Panc1 (cell line): ENCODE data around the gene VPS13A.

Experiments
- SIN3A ChIP-seq: IDR thresholded peaks from 2 replicates; pipeline ENCODE4 v1.6.1; 2012; ENCODE audit warnings: low read depth, mild to moderate bottlenecking, low read length, moderate library complexity, borderline replicate concordance; ENCODE audit not compliant: insufficient read depth
- TF ChIP-seq, protein P1 (sequence below): fragments of 450-650 bp; IDR thresholded peaks from 2 replicates; pipeline ENCODE4 v1.5.1; 2017; ENCODE audit warnings: mild to moderate bottlenecking

DNA sequence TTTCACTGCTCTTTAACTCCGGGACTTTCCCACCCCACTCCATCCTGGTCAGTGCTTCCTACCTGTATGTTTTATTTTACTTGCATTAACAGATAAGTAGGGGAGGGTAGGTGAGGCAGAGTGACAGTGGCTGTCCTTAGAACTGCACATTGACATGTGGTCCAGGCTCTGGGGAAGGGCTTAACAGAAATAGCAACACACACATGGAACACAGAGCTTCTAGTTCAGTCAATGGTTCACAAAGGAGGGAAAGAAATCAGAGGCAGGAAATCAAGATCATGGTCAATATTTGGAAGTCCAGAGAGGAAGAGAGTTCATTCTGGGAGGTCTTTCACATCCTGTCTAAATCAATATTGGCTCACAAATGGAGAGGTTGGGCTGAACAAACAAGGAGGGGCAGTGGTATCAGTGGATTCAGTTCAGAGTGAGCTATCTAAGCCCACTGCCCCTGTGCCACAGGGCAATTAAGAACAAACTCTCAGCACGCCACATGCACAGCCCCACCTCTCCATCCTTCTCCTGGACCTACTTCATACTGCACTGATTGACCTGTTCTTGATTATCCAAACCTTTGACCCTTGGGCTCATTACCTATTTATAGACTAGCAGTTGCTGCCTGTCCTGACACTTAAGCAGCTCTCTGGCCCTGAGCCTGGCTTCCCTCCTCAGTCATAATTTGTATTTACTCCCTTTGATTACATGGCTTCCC lies 6.2 kb upstream of the VPS13A start:
- TF ChIP-seq, protein P1, sequence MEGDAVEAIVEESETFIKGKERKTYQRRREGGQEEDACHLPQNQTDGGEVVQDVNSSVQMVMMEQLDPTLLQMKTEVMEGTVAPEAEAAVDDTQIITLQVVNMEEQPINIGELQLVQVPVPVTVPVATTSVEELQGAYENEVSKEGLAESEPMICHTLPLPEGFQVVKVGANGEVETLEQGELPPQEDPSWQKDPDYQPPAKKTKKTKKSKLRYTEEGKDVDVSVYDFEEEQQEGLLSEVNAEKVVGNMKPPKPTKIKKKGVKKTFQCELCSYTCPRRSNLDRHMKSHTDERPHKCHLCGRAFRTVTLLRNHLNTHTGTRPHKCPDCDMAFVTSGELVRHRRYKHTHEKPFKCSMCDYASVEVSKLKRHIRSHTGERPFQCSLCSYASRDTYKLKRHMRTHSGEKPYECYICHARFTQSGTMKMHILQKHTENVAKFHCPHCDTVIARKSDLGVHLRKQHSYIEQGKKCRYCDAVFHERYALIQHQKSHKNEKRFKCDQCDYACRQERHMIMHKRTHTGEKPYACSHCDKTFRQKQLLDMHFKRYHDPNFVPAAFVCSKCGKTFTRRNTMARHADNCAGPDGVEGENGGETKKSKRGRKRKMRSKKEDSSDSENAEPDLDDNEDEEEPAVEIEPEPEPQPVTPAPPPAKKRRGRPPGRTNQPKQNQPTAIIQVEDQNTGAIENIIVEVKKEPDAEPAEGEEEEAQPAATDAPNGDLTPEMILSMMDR, result no peak
- TF ChIP-seq SIN3A, result no peak
